OCI-LY7 (cell line): Measurements from ENCODE around the gene QDPR.

Source experiments
- EZH2phosphoT487 ChIP-seq: fragments of 200-600 bp; sonication (generic); IDR thresholded peaks from 2 replicates; pipeline ENCODE4 v1.6.1; 2018; ENCODE audit warnings: low read depth, borderline replicate concordance, mild to moderate bottlenecking, mixed run types, antibody characterized with exemption, low read length, moderate library complexity, mixed read lengths
- TF ChIP-seq, protein P1 (sequence below): fragments of 200-600 bp; sonication (generic); conservative IDR thresholded peaks from 2 replicates; pipeline ENCODE4 v1.5.1; 2014; ENCODE audit warnings: mild to moderate bottlenecking, antibody characterized with exemption, low read length, moderate library complexity, mixed read lengths

GRCh38 chr4:17482716-17483115 is 29.2 kb downstream of the QDPR start:
- TF ChIP-seq, protein P1, sequence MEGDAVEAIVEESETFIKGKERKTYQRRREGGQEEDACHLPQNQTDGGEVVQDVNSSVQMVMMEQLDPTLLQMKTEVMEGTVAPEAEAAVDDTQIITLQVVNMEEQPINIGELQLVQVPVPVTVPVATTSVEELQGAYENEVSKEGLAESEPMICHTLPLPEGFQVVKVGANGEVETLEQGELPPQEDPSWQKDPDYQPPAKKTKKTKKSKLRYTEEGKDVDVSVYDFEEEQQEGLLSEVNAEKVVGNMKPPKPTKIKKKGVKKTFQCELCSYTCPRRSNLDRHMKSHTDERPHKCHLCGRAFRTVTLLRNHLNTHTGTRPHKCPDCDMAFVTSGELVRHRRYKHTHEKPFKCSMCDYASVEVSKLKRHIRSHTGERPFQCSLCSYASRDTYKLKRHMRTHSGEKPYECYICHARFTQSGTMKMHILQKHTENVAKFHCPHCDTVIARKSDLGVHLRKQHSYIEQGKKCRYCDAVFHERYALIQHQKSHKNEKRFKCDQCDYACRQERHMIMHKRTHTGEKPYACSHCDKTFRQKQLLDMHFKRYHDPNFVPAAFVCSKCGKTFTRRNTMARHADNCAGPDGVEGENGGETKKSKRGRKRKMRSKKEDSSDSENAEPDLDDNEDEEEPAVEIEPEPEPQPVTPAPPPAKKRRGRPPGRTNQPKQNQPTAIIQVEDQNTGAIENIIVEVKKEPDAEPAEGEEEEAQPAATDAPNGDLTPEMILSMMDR: no peak
- TF ChIP-seq EZH2phosphoT487: no peak
